ENCODE measurements around the gene SPRY4.
"Not testable (repeated sequence)": the region's sequence is repeated elsewhere in the genome, so short reads cannot be mapped to it uniquely, and the experiment has no call there.

SPRY4 gene

DNA sequence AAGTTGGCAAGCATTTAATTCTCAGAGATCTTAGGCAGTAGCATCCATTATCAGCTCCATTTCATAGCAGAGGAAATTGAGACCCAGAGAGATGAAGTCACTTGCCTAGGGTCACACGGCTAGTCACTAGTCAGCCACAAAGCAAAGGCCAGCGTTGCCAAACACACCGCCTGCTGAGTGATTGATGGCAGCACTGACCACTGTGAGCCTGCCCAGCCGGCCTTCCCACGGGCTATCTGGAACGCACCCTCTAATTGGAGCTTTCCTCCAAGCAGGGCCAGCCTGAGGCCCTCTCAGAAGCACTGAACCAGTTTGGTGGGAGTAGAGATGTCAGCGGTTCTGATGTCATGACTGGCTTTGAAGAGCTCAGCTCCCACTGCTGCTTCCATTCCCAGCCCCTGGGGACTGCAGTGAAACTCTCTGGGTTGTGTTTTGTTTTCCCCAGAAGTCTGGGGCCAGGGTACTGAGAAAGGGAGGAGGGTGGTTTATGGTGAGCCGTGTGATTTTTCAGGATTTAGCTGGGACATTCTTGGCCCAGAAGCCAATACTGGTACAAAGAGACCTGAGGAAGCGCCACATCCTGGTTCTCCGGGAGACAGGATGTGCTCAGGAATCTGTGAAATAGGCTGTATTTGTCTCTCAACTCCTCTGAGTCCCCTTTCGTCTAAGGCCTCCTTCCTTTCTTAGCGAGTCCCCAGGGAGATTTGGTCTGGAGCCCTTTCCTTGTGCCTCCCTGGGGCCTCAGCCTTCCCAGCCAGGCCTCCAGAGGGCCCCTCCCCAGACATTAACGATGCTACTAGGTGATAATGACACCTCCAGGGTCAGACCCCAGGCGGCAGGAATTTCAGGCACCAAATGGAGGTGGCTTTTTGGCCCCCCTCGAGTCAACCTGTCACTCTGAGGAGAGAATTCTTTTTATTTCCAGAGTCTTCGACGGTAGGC is 44.5 kb downstream of the SPRY4 start:
- peak overlapping the region in 13 of 21 experiments; percentile 3 to 63 (median 37) for H3K27ac ChIP-seq
- no peak overlapping the region for H3K4me3 ChIP-seq

DNA sequence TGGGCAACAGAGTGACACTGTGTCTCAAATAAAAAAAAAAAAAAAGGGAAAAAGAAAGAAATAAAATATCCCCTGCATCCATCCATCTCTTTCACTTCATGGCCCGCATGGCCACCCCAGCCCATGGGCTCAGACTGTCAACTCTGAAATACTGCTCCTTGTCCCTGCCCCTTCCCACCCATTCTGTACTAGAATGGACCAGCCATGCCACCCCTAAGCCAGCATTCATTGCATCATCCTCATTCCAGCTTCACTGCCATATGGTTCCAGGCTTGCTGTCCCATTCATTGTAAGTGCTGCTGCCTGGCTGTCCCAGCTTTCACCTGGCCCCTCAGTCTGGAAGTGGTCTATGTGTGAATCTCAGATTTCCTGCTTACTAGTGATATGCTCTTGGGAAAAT is 46.2 kb downstream of the SPRY4 start:
- Histone ChIP-seq H3K4me3 (no peak overlapping the region), H3K27ac (no peak overlapping the region)

DNA sequence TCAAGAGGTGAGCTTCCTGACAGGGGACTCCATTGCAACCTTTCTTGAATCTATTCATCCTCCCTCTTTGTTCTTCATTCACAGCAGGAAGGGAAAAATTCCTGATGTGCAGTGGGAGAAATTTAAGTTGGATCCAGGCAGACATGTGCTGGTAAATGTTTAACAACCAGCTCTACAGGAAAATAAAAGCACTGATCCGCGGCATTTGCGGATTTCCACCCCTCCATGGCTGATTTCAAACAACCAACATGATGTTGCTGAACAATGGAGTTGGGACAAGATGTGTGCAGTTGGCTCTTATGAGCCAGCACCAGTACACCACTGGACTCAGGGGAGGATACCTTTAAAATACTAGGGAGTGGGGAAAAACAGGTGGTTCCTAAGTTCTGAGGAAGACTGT is 47.0 kb downstream of the SPRY4 start:
- Histone ChIP-seq H3K4me3 (no peak overlapping the region), H3K27ac (no peak overlapping the region)

DNA sequence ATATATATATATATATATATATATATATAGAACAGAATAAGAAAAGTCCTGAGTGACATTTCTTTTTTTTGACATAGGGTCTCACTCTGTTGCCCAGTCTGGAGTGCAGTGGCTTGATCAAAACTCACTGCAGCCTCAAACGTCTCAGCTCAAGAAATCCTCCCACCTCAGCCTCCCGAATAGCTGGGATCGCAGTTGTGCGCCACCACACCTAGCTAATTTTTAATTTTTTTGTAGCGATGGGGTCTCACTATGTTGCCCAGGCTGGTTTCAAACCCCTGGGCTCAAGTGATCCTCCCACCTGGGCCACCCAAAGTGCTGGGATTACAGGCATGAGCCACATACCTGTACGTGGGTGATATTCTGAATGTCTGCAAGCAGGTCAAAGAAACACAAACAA is 48.3 kb downstream of the SPRY4 start:
- H3K27ac ChIP-seq = no peak overlapping the region

DNA sequence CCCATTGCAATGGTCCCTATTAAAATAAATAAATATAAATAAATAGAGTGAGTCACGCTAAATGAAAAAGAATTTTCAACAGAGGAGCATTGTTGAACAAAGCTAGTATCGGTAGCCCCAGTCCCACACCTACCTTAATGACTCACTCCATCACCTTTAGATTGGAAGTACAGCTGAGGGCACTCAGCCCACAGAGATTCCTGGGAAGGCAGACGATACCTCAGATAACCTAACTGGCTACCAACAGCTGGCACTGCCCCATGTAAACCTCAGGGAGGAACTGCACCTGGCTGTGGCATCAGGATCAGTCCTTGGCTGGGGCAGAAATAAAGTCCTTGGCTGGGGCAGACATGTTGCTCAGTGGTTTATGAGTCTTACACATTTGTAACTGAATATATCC is 49.3 kb downstream of the SPRY4 start:
- no peak overlapping the region for H3K27ac ChIP-seq
- no peak overlapping the region for H3K4me3 ChIP-seq

More for the DNA sequence above, 48.3 kb downstream of the SPRY4 start:
- no peak overlapping the region for H3K4me3 ChIP-seq

DNA sequence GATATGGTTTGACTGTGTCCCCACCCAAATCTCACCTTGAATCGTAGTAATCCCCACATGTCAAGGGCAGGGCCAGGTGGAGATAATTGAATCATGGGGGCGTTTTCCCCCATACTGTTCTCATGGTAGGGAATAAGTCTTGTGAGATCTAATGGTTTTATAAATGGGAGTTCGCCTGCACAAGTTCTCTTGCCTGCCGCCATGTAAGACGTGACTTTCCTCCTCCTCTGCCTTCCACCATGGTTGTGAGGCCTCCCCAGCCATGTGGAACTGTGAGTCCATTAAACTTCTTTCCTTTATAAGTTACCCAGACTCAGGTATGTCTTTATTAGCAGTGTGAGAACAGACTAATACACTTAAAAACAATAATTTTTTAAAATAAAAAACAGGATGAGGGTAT is 52.2 kb downstream of the SPRY4 start:
- not testable (repeated sequence) for H3K4me3 ChIP-seq, H3K27ac ChIP-seq

DNA sequence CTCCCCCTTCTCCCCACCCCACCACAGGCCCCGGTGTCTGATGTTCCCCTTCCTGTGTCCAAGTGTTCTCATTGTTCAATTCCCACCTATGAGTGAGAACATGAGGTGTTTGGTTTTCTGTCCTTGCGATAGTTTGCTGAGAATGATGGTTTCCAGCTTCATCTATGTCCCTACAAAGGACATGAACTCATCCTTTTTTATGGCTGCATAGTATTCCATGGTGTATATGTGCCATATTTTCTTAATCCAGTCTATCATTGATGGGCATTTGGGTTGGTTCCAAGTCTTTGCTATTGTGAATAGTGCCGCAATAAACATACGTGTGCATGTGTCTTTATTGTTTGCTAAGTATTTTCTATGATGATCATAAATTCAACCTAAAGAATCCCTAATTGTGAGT is 60.7 kb downstream of the SPRY4 start:
- H3K4me3 ChIP-seq, H3K27ac ChIP-seq: not testable (repeated sequence)

DNA sequence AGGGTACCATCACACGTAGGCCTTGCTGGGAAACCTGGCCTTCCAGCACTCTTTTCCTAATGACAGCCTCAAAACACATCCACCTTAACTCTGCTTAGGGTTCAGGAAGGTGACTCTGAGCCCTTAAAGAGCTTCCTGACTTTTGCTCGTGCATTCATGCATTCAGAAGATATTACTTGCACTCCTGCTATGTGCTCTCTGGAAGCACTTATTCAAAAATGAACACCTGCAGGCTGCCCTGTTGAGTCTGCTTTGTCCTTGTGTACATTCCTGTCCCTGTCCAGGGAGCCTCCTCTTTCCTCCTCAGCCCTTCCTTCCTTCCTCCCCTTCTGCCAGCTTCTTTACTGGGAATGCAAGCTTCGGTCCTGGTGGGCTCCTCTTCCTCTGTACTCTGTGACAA is 61.5 kb downstream of the SPRY4 start:
- Histone ChIP-seq H3K27ac (no peak overlapping the region), H3K4me3 (no peak overlapping the region)

DNA sequence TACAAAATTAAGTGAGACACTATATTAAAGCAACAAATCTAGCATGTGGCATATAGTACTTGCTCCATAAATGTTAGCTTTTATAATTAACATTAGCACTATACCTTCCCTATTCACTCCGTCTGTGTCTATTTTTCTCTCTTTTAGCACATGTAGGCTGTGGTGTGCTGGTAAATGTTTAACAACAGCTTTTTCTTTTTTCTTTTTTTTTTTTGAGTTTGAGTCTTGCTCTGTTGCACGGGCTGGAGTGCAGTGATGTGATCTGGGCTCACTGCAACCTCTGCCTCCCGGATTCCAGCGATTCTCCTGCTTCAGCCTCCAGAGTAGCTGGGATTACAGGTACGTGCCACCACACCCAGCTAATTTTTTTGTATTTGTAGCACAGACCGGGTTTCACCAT is 62.1 kb downstream of the SPRY4 start:
- Histone ChIP-seq H3K27ac (no peak overlapping the region), H3K4me3 (no peak overlapping the region)

All from skin epidermis (tissue), 12 donors.